GM21529 (cell line): ENCODE results near the gene DZIP1L.
"Not testable (repeated sequence)": the region's sequence is repeated elsewhere in the genome, so short reads cannot be mapped to it uniquely, and the experiment has no call there.

Experiments used
- ATAC-seq: cut with Tn5 transposase; IDR thresholded peaks from one replicate; pipeline ENCODE4 v1.9.1; 2021; ENCODE audit not compliant: unreplicated experiment

Gene DZIP1L

GRCh38 chr3:138114988-138115971 is at the start of gene DZIP1L:
Gene DZIP1L, minus strand, starts transcription at chr3:138115608. Its CDS starts 11,637 bp downstream, at chr3:138103971.
- peak; percentile 78 for ATAC-seq

- ATAC-seq: no peak
Measured at GRCh38 chr3:138165061-138165460, 49.7 kb upstream of the DZIP1L start.

GRCh38 chr3:138157743-138158142 is 42.3 kb upstream of the DZIP1L start:
- no peak for ATAC-seq

- ATAC-seq: no peak
Measured at GRCh38 chr3:138154534-138154933, 39.1 kb upstream of the DZIP1L start.

- no peak for ATAC-seq
Measured at GRCh38 chr3:138148503-138148902, 33.1 kb upstream of the DZIP1L start.

GRCh38 chr3:138142181-138142580 is 26.8 kb upstream of the DZIP1L start:
- not testable (repeated sequence) for ATAC-seq

GRCh38 chr3:138140940-138141339 is 25.5 kb upstream of the DZIP1L start:
- no peak for ATAC-seq

GRCh38 chr3:138139691-138140090 is 24.3 kb upstream of the DZIP1L start:
- ATAC-seq: no peak

GRCh38 chr3:138137861-138138260 is 22.5 kb upstream of the DZIP1L start:
- ATAC-seq: no peak

- no peak for ATAC-seq
Measured at GRCh38 chr3:138136201-138136600, 20.8 kb upstream of the DZIP1L start.

GRCh38 chr3:138135833-138136194 is 20.4 kb upstream of the DZIP1L start:
- no peak for ATAC-seq

- ATAC-seq: no peak
Measured at GRCh38 chr3:138135146-138135832, 19.9 kb upstream of the DZIP1L start.

GRCh38 chr3:138132239-138132638 is 16.8 kb upstream of the DZIP1L start, which contains the start of gene A4GNT:
Gene A4GNT, minus strand, starts transcription at chr3:138132390. Its CDS starts 1,134 bp downstream, at chr3:138131256.
- ATAC-seq: no peak

- no peak for ATAC-seq
Measured at GRCh38 chr3:138127636-138128365, 12.4 kb upstream of the DZIP1L start.

GRCh38 chr3:138125548-138126221 is 10.3 kb upstream of the DZIP1L start:
- ATAC-seq: no peak

- ATAC-seq: no peak
Measured at GRCh38 chr3:138124706-138125355, 9.4 kb upstream of the DZIP1L start.

- ATAC-seq: no peak
Measured at GRCh38 chr3:138124188-138124587, 8.8 kb upstream of the DZIP1L start.

- ATAC-seq: no peak
Measured at GRCh38 chr3:138119423-138119766, 4.0 kb upstream of the DZIP1L start.

GRCh38 chr3:138118612-138119422 is 3.4 kb upstream of the DZIP1L start:
- peak; percentile 78 for ATAC-seq
